Measurements from ENCODE around the gene ACAN. TPM values are rescaled to one million over a fixed set of nuclear protein-coding genes. Genes with fewer than 3 reads are reported as not detected.
"Not testable (repeated sequence)": the region's sequence is repeated elsewhere in the genome, so short reads cannot be mapped to it uniquely, and the experiment has no call there.

Gene ACAN
- total RNA-seq, 1 experiment from 2014 or later = 0.50 TPM

DNA sequence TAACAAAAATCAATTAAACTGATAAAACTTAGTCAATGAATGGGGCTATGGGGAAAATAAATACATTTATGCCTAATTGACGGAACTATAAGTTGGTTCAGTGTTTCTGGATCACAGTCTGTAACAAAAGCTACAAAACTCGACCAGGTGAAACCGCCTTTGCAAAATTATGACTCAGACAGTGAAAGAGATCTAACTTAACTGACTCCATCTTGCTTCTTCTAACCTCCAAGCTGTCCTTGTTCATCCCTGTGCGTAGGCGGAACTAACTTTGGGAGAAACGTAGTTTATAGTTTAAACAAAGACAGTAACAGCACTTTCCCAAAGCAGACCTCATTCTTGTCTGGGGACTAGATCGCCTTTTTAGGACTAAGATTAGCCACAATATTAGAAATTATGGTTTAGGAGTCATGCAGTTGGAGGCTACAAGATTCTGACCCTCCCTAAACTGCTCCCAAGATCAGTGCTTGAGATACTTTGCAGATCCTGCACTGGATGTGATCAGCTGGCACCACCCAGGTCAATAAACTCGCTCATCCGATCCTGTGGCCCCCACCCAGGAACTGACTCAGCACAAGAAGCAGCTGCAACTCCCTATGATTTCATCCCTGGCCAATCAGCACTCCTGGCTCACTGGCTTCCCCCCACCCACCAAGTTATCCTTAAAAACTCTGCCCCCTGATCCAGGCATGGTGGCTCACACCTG lies 117.1 kb downstream of the ACAN start:
- H2AFZ ChIP-seq (ENCODE audit: low read length) = no peak overlapping the region
- H2BK120ac ChIP-seq (ENCODE audit: low read depth, low read length, poor library complexity, severe bottlenecking) = no peak overlapping the region
- no peak overlapping the region for H3K56ac ChIP-seq (ENCODE audit: insufficient read length, low read depth, low read length)
- H3K27me3 ChIP-seq (ENCODE audit: insufficient read depth, low read length) = no peaks in the 10 kb centered on the region
- H4K8ac ChIP-seq (replicated peaks; ENCODE audit: insufficient read length, low read depth, low read length) = no peak overlapping the region
- no peak overlapping the region for H3T11ph ChIP-seq (ENCODE audit: low read length)
- peaks cover 8 to 11% of the 10 kb centered on the region in 2 experiments for H3K4me1 Mint-ChIP-seq
- no peak overlapping the region for H2AK5ac ChIP-seq (ENCODE audit: insufficient read length, low read length)
- H3K4me3 Mint-ChIP-seq = no peak overlapping the region
- H4K5ac ChIP-seq (ENCODE audit: insufficient read length, low read depth, low read length) = no peak overlapping the region
- no peaks in the 10 kb centered on the region; the same call in none of the 2 replicates for H3K27me3 Mint-ChIP-seq (ENCODE audit: low read depth)
- H3K23ac ChIP-seq (ENCODE audit: insufficient read length, low read depth, low read length) = no peak overlapping the region
- no peaks in the 10 kb centered on the region for H4K20me1 ChIP-seq (ENCODE audit: control insufficient read depth, insufficient read depth, insufficient read length)
- peaks cover 0 to 7% (median 0%) of the 10 kb centered on the region in 3 experiments; a peak in 4 of 7 replicates for H3K36me3 Mint-ChIP-seq (ENCODE audit: insufficient read depth in 1 of 3, low read depth in 3 of 3)
- no peak overlapping the region for H2BK12ac ChIP-seq (ENCODE audit: insufficient read length, low read depth, low read length)
- no peak overlapping the region for H3K4me2 ChIP-seq (ENCODE audit: insufficient read depth, insufficient read length, low read length)
- TF ChIP-seq, protein P1, sequence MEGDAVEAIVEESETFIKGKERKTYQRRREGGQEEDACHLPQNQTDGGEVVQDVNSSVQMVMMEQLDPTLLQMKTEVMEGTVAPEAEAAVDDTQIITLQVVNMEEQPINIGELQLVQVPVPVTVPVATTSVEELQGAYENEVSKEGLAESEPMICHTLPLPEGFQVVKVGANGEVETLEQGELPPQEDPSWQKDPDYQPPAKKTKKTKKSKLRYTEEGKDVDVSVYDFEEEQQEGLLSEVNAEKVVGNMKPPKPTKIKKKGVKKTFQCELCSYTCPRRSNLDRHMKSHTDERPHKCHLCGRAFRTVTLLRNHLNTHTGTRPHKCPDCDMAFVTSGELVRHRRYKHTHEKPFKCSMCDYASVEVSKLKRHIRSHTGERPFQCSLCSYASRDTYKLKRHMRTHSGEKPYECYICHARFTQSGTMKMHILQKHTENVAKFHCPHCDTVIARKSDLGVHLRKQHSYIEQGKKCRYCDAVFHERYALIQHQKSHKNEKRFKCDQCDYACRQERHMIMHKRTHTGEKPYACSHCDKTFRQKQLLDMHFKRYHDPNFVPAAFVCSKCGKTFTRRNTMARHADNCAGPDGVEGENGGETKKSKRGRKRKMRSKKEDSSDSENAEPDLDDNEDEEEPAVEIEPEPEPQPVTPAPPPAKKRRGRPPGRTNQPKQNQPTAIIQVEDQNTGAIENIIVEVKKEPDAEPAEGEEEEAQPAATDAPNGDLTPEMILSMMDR (conservative IDR thresholded peaks at IDR 0.05) = no peak
- H2BK20ac ChIP-seq (ENCODE audit: low read depth, low read length, poor library complexity, severe bottlenecking) = no peak overlapping the region
- no peaks in the 10 kb centered on the region for H3K23me2 ChIP-seq (ENCODE audit: insufficient read length, low read depth, low read length, poor library complexity, severe bottlenecking)
- H3K4ac ChIP-seq (ENCODE audit: low read depth, low read length) = no peak overlapping the region
- no peak overlapping the region for H3K9ac ChIP-seq (ENCODE audit: extremely low read depth, insufficient read length, low read length)
- no peak overlapping the region for H4K91ac ChIP-seq (ENCODE audit: insufficient read length, low read depth, low read length)
- H3K27ac Mint-ChIP-seq = peak overlapping the region in 2 of 3 experiments; percentile 25 to 36; a peak in 1 of 7 replicates
- H2BK5ac ChIP-seq (ENCODE audit: insufficient read length, low read length) = no peak overlapping the region
- peaks cover 8 to 15% of the 10 kb centered on the region in 2 experiments for H3K9me3 Mint-ChIP-seq
- H3K9me3 ChIP-seq (ENCODE audit: control insufficient read depth, low read depth, low read length) = no peaks in the 10 kb centered on the region
- no peak overlapping the region for H3K27ac ChIP-seq (ENCODE audit: insufficient read length, low read depth, low read length)
- H3K79me2 ChIP-seq (ENCODE audit: insufficient read depth, low read length) = no peaks in the 10 kb centered on the region
- H3K18ac ChIP-seq (ENCODE audit: insufficient read length, low read depth, low read length) = no peak overlapping the region
- H3K4me1 ChIP-seq (ENCODE audit: insufficient read depth, low read length) = no peaks in the 10 kb centered on the region
- DNase-seq = no peak
- H3K14ac ChIP-seq (ENCODE audit: insufficient read depth, low read length) = no peak overlapping the region
- no CpG with 5 or more reads among the region's 9 CpGs for WGBS (ENCODE audit: extremely low coverage, insufficient read length, low lambda C conversion rate)
- H2BK15ac ChIP-seq (ENCODE audit: low read depth, low read length) = no peak overlapping the region
- H3K79me1 ChIP-seq (ENCODE audit: insufficient read depth, low read depth, low read length, poor library complexity, severe bottlenecking) = no peaks in the 10 kb centered on the region

DNA sequence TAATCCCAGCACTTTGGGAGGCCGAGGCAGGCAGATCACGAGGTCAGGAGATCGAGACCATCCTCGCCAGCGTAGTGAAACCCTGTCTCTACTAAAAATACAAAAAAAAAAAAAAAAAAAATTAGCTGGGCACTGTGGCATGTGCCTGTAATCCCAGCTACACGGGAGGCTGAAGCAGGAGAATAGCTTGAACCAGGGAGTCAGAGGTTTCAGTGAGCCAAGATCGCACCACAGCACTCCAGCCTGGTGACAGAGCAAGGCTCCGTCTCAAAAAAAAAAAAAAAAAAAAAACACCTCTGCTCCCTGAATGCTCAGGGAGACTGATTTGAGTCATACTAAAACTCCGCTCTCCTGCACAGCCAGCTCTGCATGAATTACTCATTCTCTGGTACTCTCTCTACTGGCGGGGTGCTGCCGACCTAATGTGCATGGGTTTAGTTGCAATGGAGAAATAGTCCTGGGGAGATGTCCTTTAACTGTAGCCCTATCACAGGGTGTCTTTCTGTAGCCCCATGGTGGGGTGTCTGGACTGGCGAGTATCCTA lies 117.7 kb downstream of the ACAN start:
- H4K8ac ChIP-seq (replicated peaks; ENCODE audit: insufficient read length, low read depth, low read length); H3K4me3 Mint-ChIP-seq; H3K23ac ChIP-seq (ENCODE audit: insufficient read length, low read depth, low read length); H3T11ph ChIP-seq (ENCODE audit: low read length); H3K27ac ChIP-seq (ENCODE audit: insufficient read length, low read depth, low read length); H3K27me3 Mint-ChIP-seq (ENCODE audit: low read depth); H3K9me3 ChIP-seq (ENCODE audit: control insufficient read depth, low read depth, low read length); H4K5ac ChIP-seq (ENCODE audit: insufficient read length, low read depth, low read length); H2BK15ac ChIP-seq (ENCODE audit: low read depth, low read length); H3K27me3 ChIP-seq (ENCODE audit: insufficient read depth, low read length); H3K9ac ChIP-seq (ENCODE audit: extremely low read depth, insufficient read length, low read length); H3K23me2 ChIP-seq (ENCODE audit: insufficient read length, low read depth, low read length, poor library complexity, severe bottlenecking); H4K20me1 ChIP-seq (ENCODE audit: control insufficient read depth, insufficient read depth, insufficient read length); H3K56ac ChIP-seq (ENCODE audit: insufficient read length, low read depth, low read length); H4K91ac ChIP-seq (ENCODE audit: insufficient read length, low read depth, low read length); H3K79me2 ChIP-seq (ENCODE audit: insufficient read depth, low read length); H2BK20ac ChIP-seq (ENCODE audit: low read depth, low read length, poor library complexity, severe bottlenecking); DNase-seq; H3K4me2 ChIP-seq (ENCODE audit: insufficient read depth, insufficient read length, low read length); H2AK5ac ChIP-seq (ENCODE audit: insufficient read length, low read length); H3K14ac ChIP-seq (ENCODE audit: insufficient read depth, low read length); H3K4me1 ChIP-seq (ENCODE audit: insufficient read depth, low read length); H2BK5ac ChIP-seq (ENCODE audit: insufficient read length, low read length); H2BK12ac ChIP-seq (ENCODE audit: insufficient read length, low read depth, low read length); H3K18ac ChIP-seq (ENCODE audit: insufficient read length, low read depth, low read length); H3K4ac ChIP-seq (ENCODE audit: low read depth, low read length); H3K79me1 ChIP-seq (ENCODE audit: insufficient read depth, low read depth, low read length, poor library complexity, severe bottlenecking); H2BK120ac ChIP-seq (ENCODE audit: low read depth, low read length, poor library complexity, severe bottlenecking); H2AFZ ChIP-seq (ENCODE audit: low read length): not testable (repeated sequence)
- peaks cover 8 to 11% of the 10 kb centered on the region in 2 experiments for H3K4me1 Mint-ChIP-seq
- peaks cover 11 to 21% of the 10 kb centered on the region in 2 experiments for H3K9me3 Mint-ChIP-seq
- no CpG with 5 or more reads among the region's 12 CpGs for WGBS (ENCODE audit: extremely low coverage, insufficient read length, low lambda C conversion rate)
- peak overlapping the region in 1 of 3 experiments; percentile 25; a peak in 1 of 7 replicates for H3K27ac Mint-ChIP-seq
- H3K36me3 Mint-ChIP-seq (ENCODE audit: insufficient read depth in 1 of 3, low read depth in 3 of 3) = peaks cover 3 to 14% (median 5%) of the 10 kb centered on the region in 3 experiments; a peak in 6 of 7 replicates
